GM11168 (cell line): ENCODE measurements around the gene ATP2C2.
"Not testable (repeated sequence)": the region's sequence is repeated elsewhere in the genome, so short reads cannot be mapped to it uniquely, and the experiment has no call there.

ENCODE experiments used
- in situ Hi-C: fragments of 300-500 bp; cut with MboI; formaldehyde crosslinking; loops from one replicate; pipeline ENCODE4 v1.12.0; 2022; ENCODE audit warnings: low sequenced_read_pairs; ENCODE audit not compliant: unreplicated experiment

ATP2C2 gene

DNA sequence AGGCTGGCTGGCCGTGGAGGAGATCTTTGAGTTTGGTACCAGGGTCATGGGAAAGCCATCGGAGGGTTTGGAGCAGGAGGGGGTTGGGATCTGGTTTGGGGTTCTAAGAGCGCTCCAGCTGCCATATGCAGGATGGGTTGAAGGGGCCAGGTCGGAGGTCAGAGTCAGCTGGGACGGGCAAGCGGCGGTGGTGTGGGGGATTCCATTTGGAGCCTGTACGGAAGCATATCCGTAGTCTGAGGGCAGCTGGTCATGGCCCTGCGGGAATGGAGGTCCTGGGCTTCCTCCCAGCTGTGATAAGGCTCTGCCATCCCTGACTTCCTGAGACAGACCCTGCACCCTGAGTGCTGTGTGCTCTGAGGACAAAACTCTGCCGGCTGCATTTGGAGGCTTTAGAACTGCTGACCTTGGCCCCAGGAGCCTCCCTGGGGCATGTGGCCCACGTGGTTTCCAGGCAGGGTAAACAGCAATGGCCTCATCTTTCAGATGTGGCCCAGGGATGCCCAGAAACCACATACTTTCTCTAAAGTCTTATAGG, 46.5 kb downstream of the ATP2C2 start:
- in situ Hi-C loops, result no loop called here

DNA sequence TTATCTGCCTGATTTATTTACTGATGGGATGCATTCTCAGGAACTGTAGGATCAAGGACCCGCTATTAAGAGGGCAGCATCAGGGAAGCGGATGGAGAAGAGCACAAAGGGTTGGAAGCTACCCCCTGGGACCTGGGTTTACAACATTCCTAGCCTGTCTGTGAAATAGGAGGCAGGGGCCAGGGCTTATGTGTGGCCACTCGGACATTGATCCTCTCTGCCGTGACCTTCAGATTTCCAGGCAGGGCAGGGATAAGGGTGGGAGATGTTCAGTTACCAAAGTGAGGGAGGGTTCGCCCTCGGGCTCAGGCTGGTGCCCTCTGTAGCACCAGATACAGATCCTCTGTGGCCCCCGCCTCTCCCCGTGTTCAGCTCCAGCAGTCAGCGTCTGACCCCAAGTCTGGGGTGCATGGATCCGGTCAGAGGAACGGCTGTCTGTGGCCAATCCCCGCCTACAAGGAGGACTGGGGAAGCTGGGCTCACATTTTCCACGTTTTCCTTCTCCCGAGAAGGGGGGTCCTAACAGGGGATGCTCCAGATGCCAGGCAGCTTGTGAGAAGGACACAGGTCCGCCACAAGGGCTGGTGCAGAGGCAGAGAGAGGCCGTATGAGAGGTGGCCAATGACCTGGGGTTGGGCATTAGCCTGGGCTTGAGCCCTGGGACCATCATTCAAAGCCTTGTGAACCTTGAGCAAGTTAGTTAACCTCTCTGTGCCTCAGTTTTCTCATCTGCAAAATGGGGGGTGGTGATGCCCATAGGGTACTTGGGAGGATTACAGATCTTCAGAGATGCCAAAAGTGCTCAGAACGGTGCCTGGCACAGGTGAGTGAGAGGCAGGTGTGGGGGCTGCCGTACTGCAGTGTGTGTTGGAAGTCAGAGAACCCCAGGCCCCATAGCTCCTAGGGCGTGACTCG, 48.3 kb downstream of the ATP2C2 start:
- in situ Hi-C loops, result no loop called here

DNA sequence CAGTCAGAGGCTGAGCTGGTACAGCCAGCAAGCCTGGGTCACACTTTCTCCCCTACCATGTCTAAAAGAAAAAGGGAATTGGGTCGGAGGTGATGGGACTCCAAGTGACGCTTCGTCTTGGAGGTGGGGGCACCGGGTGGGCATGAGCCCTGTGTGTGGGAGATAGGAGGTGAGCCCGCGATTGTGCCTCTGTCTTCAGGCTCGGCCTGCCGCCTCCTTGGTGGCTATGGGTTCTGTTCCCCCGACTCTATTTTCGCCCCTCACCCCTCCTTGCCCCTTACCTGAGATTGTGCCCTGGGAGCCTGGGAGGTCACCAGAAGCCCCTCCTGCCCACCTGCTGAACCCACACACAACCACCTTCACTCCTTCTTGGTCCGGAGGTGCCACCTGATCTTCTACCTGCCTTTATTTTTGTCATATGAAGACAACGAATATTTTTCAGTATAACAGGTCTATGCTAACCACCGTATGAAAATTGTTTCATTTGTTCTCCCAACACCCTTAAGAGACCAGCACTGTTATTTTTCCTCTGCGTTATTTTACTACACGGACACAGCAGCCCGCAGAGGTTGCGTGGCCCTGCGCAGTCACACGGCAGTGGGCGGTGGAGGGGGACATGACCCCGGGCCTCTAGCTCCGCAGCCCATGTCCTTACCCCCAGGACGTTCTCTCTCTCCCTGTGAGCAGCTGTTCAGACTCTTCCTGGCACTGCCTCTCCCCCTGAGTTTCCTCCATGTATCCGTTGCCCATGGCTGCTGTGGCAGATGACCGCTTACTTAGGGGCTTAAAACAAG, 49.9 kb downstream of the ATP2C2 start:
- in situ Hi-C loops, result no loop called here

DNA sequence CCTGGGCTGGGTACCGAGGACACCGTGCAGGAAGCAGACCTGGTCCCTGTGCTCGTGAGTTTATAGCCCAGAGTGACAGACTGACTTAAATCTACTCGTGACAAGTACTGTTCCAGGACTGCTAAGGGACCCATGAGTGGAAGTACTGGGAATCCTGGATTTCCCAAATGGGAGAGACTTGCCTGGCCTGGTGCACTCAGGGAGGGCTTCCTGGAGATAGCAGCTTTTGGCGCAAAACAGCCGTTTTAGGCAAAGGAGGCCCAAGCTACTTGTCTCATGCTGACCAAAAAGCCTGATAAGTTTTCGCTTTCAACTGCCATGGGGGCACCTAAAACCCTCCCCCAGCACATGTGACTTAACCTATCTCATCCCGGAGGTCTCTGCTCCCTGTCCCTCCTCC, 51.4 kb downstream of the ATP2C2 start:
- in situ Hi-C loops, result no loop called here

DNA sequence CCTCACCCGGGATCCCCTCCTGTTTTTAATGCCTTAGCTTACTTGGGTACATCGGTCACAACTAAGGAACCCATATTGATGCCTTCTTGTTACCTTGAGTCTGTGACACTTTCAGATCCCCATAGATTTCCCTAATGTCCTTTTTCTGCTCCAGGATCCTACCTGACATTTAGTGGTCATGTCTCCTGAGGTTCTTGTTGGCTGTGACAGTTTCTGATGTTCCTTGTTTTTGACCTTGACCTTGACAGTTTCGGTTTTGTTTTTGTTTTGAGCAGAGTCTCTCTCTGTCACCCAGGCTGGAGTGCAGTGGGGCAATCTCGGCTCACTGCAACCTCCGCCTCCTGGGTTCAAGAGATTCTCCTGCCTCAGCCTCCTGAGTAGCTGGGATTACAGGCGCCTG, 52.2 kb downstream of the ATP2C2 start:
- in situ Hi-C loops, result not testable (repeated sequence)

DNA sequence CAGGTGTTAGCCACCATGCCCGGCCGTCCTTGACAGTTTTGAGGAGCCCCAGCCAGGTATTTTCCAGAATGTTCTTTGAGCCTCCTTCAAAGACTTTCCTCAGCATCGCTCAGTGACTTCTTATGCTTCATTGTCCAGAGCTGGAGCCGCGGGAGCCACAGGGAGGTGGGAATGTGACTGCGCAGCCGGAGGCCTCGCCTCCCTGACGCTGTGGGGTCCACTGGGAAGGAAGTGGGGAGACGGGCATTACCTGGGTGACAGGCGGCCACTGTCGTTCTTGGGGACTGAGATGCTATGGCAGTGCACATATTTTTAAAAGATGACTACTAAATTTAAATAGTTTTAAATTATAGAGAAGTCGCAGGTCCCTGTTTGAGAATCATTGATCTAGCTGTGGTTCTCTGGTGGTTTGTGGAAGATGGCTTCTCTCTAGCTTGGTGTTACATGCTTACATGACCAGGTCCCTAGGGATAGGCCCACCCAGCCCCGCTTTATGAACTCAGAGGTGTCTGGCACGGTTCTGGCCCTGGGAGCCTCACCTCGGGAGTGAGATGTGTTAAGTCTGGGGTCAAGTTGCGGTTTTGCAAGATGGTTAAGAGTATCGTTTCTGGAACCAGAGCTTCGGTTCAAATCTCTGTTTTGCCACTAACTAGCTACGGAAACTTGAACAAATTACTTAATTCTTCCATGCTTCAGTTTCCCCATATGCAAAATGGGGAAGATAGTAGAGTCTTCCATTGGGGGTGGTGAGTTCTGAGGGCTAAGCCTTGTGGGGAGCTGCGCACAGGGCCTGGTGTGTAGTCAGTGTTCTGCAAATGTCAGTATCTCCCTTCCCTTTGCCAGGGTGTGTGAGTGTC, 53.0 kb downstream of the ATP2C2 start:
- in situ Hi-C loops, result no loop called here

DNA sequence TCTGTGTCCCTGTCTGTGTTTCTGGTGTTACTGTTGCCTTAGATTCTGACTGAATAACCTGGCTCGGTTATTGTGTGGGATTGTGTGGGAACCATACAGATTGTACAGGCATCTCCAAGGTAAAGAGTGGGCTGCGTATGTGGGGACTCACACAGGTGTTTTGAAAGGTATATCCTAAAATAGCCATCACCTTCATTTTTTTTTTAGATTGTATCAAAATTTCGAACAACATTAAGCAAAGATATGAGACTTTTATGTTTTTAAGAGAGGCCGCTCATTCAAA, 53.5 kb downstream of the ATP2C2 start:
- in situ Hi-C loops, result no loop called here

DNA sequence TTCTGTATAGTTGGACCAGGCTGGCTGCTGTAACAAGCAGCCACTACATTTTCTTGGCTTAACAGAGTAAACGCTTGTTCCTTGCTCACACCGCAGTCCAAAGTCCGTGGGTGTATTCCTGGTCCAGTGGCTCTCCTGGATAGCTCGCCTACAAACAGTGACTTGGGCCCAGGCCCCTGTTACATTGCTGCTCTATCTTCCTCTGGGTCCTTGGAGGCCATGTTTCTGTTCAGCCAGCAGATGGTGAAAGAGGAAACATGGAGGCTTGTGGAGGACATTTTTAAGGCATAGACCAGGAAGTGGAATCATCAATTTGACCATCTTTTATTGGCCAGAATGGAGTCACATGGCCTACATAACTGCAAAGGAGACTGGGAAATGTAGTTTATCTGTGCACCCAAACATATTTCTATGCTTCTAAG, 55.1 kb downstream of the ATP2C2 start:
- in situ Hi-C loops, result no loop called here

DNA sequence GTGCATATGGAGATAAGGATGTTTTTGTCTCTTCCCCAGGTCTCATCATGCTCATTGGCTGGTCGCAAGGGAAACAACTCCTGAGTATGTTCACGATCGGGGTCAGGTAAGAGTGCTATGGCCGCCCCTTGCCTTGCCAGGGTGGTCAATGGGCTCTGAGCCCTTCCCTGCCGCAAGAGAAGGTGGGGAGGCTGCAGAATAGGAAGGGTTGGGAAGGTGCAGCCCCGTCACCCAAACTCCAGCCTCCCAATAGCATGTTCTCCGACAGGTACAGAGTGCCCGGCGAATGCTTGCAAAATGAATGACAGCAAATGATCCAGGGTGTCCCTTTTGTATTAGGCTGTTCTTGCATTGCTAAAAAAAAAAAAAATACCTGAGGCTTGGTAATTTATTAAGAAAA, 57.4 kb downstream of the ATP2C2 start:
- in situ Hi-C loops, result no loop called here

DNA sequence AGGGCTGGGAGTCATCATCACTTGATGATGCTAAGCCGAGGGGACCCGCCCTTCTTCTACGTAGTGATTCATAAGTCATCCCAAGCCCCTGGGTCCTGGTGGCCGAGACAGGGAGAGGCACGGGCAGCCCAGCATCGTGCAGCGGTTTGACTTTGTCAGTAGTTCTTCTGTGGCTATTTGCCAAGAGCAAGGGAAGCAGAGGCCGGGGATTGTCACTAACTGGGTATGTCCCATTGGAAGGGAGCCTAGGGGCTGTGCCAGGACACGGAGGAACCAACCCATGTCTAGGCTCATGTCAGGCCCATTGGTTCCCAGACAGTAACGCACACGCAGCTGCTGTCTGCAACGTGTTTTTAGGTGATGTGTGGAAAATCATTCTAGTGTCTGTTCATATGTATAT, 58.5 kb downstream of the ATP2C2 start:
- in situ Hi-C loops, result no loop called here

DNA sequence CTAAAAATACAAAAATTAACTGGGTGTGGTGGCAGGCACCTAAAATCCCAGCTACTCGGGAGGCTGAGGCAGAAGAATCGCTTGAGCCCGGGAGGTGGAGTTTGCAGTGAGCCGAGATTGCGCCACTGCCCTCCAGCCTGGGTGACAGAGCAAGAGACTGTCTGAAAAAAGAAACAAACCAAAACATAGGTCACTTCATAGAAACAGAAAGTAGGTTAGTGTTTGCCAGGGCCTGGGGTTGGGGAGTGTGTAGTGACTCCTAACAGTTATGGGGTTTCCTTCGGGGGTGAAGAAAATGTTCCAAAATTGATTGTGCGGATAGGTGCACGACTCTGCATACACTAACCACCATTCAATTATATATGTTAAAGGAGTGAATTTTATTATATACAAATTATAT, 59.2 kb downstream of the ATP2C2 start:
- in situ Hi-C loops, result no loop called here

DNA sequence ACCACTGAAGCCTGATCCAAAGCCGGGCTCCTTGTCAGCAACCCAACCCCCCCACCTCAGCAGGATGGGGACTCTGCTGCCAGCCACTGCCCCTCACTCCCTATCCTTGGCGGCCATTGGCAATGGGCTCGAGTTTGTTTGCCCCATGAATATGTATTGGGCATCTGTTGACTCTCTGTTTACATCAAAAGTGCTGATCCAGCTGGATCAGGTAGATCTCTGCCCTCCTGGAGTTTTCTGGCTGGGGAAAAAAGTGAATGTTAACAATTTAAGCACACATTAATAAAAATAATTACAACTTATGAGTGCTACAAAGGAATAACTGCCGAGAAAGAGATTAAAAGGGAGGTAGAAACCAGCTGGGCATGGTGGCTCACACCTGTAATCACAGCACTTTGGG, 62.5 kb downstream of the ATP2C2 start:
- in situ Hi-C loops, result no loop called here

DNA sequence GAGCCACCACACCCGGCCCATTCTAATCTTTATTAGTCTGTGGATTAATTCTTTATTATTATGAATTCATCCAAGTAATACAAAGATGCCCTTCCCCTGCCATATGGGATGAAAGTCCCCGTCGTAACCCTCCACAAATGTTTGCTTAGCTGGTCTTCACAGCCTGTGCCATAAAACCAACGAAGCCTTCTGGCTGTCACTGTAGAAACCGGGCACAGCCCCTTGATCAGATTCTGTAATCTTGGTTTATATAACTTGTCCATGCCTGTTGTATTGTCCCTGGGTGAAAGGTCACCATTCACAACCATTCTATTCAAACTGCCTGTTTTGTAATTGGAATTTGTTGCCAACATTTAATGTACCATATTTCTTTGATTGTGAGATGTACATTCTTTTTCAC, 66.5 kb downstream of the ATP2C2 start:
- in situ Hi-C loops, result no loop called here

DNA sequence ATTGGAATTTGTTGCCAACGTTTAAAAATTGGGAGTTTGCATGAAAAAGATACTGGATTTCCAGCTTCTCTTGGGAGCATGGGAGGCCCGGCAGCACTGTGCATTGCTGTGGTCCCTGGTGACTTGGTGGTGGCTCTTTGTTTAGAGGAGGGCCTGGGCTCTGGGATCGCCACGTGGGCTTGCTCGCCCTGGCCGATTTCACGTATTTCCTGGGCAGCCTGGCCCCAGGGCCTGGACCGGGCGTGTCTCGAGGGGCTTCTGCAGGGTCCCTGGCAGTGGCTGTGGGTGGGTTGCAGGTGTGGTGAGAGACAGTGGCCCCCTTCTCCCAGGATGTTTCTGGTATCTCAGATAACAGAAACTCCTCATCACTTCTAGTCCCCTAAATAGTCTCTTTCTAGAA, 67.9 kb downstream of the ATP2C2 start:
- in situ Hi-C loops, result no loop called here

DNA sequence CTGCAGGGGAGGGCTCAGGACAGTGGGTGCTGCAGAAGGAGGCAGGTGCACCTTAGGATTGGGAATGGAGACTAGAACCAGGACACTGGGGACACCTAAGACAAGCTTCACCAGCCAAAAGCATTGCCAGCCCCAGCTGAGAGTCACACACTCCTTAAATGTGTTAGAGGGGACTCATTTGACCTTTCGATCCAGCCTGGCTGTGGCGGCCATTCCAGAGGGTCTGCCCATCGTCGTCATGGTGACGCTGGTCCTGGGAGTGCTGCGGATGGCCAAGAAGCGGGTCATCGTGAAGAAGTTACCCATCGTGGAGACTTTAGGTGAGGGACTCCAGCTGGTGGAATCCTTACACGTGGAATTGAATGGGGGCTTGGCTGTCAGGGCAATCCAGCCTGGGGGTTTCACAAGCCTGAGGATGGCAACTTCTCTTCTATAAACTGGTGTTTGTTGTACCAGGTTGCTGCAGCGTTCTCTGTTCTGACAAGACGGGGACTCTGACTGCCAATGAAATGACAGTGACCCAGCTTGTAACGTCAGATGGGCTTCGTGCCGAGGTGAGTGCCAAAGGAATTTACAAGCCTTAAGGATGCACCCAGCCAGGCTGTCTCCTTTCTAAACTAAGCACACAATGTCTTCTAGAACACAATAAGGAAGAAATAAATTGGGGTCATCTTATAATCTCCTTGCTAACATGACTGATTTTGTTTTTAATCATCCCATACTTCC, 70.8 kb downstream of the ATP2C2 start:
- in situ Hi-C loops, result no loop called here

DNA sequence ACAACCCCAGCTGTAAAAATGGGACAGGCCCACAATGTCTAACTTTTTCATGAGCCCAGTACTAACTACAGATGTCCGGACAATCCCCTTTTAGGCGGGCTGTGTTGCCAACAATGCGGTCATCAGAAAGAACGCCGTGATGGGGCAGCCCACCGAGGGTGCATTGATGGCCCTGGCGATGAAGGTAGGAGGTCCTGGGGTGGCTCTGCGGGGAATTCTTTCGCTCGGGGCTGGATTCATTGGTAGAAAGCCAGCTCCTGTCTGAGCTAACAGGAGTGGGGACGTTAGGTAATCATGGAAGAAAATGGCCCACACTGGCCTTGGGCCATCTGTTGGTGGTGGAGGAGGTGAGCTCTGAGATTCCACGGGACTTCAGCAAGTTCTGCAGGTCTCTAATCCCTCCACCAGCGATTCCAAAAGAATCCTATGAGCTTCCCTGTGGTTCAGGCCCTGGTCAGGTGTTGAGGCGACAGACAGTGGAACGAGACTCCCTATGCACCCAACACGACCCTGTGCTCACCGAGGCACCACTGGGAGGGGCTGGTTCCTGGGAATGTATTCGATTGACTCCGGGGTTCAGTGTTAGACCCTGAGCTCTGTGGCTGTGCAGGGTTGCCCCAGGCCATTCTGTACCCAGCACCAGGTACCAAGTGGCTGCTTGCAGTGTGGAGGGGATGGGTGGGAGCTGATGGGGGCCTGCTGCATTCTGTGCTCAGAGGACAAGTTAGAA, 74.2 kb downstream of the ATP2C2 start:
- in situ Hi-C loops, result no loop called here

DNA sequence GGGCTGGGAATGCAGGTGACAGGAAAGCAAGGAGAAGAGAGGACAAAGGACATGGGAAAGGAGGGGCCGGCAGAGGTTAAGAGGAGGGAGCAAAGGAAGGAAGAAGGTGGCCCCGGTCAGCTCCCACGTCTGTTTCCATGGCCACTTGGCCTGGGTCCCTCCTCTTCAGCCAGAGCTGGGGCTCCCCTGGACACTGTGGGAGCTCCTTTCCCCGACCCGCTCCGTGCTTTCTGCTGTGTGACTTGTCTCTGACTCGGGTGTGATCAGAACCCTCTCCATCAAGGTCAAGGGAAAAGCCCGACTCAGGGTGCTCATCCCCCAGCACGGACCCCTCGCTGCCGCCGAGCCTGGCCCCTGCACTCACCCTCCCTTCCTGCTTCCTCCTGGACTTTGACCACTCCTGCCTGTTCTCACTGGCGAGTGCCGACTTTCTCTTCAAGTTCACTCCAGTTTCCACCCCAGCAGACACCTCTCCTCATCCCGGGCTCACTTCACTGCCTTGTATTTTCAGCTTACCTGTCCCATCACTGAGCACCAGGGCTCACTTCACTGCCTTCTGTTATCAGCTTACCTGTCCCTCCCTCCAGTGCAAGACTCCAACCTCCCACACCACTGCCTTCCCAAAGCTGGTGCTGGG, 74.9 kb downstream of the ATP2C2 start:
- in situ Hi-C loops, result no loop called here

DNA sequence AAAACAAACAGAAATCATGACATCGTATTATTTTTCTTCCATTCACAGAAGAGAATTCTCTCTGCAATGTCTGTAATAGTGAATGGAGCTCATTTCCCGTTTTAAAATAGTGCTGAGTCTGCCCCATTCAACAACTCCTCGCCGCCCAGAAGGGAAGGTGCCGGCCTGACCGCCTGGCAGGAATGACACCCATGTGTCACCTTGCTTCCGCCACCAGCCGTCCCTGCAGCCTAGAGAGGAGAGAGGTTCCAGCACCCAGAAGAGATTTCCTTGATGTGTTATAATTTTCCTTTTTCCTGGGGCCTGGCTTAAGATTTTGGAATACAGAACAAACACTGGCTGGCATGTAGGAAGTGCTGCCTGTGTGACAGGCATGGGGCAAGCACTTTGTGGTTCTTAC, 76.1 kb downstream of the ATP2C2 start:
- in situ Hi-C loops, result no loop called here

DNA sequence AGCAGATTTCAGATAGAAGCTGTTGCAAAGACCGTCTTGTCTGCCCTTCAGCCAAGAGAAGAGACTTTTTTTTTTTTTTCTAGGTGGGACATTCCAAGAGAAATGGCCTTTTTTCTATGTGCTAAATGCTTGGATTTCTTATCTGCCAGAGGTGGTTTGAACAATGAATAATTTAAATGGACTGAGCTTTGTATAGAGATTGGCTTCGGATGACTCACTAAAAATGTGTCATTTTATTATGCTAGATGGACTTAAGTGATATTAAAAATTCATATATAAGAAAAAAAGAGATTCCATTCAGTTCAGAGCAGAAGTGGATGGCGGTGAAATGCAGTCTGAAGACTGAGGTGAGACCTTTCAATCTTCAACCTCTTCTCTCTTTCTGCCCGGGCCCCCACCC, 77.7 kb downstream of the ATP2C2 start:
- in situ Hi-C loops, result no loop called here
